ENCODE measurements around the gene CLPX.
"Not testable (repeated sequence)": the region's sequence is repeated elsewhere in the genome, so short reads cannot be mapped to it uniquely, and the experiment has no call there.

The CLPX gene

DNA sequence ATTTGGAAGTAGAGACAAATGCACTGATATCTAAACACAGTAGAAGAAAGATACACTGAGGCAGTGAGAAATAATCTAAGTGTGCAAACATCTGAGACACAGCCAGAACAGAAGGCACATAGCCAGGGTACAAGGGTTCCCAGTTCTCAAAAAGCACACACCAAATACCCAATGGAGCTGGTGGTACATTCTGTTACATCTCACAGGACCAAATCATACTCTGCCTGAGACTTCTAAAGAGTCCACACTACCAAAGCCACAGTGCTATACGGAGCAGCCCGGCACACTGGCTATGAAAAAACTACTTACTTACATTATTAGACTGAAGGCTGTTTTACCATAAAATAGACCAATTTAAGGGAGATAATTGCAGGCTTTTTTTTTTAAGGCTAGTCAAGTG lies 19.3 kb downstream of the CLPX start:
- DNase-seq = no peak

DNA sequence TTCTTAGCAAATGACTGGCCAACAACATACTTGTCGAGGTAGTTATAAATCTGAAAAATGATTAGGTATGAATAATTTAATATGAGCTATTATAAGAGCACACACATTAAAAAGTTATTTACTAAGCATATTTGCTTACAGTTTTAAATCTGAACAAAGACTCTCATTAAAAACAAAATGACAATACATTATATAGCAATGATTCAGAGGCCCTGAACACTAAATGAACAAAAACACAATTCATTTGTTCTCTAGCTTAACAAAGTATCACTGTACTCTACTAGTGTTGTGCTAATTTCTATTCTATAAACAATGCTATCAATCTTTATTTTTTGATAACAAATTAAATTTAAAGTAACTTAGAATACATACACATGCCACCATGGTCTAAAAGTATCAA lies 21.0 kb downstream of the CLPX start:
- no peak for DNase-seq

DNA sequence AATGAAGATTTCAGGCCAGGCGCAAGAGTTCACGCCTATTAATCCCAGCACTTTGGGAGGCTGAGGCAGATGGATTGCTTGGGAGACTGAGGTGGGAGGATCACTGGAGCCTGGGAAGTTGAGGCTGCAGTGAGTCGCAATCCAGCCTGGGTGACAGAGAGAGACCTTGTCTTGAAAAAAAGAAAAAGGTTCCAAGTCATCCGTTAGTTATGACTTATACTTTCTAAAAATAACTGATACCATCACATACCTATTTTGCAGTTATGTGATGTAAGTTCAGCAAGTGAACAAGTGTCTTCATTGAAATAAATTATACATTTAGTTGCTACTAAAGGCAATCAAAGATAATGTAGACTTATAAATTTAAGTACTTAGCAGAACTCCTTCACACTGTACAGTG lies 22.1 kb downstream of the CLPX start:
- DNase-seq = peak; percentile 16

GRCh38 chr15:65156692-65157091 lies 28.4 kb downstream of the CLPX start:
- no peak for DNase-seq

GRCh38 chr15:65154720-65155119 lies 30.4 kb downstream of the CLPX start:
- no peak for DNase-seq

DNA sequence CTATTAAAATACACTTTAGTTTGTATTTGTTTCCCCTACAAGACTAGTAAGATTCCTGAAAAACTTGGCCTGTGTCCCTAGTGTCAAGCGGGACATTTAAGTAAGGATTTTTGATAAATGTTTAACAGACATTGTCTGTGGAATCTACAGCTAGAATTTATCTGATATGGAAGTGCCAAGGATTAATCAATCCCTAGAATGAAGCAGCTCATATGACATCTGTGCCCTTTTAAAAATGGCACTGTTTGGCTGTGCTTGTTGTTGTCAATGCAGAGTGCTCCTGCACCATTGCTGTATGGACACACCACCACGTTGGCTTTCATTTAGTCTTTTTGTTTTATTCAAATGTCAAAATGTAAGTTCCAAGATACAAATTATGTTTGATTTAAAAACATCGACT lies 37.2 kb downstream of the CLPX start:
- DNase-seq = no peak

DNA sequence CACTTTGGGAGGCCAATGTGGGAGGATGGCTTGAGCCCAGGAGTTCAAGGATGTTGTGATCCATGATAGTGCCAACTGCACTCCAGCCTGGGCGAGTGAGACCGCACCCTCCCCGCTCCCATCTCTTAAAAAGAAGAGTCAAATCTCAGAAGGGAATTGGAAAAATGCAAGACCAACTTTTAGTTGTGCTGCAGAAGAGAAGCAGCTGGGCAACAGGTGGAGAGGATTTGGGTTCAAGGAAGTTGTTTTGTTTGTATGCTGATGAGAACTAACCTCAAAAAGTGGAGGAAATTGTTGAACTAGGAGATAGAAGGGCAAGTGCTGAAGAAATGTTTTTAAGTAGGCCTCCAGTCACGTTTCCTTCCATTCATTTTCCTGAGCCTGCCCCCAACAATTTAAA lies 38.7 kb downstream of the CLPX start:
- DNase-seq = no peak

DNA sequence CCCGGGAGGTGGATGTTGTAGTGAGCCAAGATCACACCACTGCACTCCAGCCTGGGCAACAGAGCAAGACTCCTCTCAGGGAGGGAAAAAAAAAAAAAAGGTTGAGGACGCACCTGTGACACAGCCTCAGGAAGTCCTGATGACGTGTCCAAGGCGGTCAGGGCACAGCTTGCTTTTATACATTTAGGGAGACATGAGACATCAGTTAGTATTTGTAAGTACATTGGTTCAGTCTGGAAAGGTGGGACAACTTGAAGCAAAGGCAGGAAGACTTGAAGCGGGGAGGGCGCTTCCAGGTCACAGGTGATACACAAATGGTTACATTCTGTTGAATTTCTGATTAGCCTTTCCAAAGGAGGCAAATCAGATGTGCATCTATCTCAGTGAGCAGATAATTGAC lies 46.5 kb downstream of the CLPX start:
- not testable (repeated sequence) for DNase-seq

GRCh38 chr15:65137893-65138292 lies 47.2 kb downstream of the CLPX start:
- DNase-seq = not testable (repeated sequence)

DNA sequence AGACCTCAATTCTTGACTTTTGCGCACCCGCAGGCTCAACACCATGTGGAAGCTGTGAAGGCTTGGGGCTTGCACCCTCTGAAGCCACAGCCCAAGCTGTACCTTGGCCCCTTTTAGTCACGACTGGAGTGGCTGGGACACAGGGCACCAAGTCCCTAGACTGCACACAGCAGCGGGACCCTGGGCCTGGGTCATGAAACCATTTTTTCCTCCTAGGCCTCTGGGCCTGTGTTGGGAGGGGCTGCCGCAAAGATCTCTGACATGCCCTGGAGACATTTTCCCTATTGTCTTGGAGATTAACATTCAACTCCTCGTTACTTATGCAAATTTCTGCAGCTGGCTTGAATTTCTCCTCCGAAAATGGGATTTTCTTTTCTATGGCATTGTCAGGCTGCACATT lies 48.1 kb downstream of the CLPX start:
- DNase-seq = not testable (repeated sequence)

DNA sequence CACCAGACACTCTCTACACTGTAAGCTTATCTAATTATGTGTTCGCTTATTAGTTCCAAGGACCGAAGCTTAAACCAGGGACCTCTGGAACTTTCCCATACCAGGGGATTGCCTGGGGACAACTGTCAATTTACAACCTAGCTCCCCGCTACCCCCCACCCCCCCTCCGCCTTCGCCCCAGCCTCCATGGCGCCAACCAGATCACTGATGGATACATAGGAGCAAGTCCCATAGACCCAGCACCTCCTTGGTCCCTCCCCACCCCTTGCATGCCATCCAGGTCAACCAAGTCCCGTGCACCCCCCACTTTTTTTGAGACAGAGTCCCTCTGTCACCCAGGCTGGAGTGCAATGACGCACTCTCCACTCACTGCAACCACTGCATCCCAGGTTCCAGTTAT lies 50.6 kb downstream of the CLPX start:
- DNase-seq = no peak

- peak; percentile 92 for DNase-seq
These were observed 51.5 kb downstream of the CLPX start, which contains the start of gene PDCD7 for GRCh38 chr15:65133548-65134200. Gene PDCD7, minus strand, starts transcription at chr15:65133808. Its CDS starts 27 bp downstream, at chr15:65133781.

- DNase-seq = peak; percentile 40
These were observed 52.1 kb downstream of the CLPX start for GRCh38 chr15:65132878-65133547.

DNA sequence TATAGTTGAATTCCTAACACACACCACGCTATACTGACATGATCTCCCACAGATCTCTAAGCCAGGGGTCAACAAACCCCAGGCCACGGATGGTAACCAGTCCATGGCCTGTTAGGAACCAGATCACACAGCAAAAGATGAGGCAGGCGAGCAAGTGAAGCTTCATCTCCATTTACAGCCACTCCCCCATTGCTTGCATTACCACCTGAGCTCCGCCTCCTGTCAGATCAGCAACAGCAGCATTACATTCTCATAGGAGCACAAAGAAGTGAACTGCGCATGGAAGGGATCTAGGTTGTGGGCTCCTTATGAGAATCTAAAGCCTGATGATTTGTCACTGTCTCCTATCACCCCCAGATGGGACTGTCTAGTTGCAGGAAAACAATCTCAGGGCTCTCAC lies 54.2 kb downstream of the CLPX start:
- DNase-seq = no peak

DNA sequence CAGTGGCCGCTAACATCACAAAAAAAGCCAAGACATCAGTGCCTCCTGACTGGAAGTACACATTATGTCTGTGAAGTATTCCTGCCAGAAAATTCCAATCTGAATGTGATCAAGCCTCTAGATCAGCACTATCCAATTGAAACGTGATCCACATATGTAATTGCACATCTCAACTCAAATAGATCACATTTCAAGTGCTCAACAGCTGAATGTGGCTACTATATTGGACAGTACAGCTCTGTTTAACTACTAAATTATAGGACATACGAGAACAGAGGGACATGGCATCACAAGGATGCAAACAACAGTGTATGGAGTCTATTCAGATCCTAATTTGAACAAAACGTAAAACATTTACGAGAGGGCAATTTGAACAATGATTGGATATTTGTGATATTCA lies 69.6 kb downstream of the CLPX start:
- no peak for DNase-seq

- no peak for DNase-seq
These were observed 70.1 kb downstream of the CLPX start, which contains the start of gene UBAP1L for GRCh38 chr15:65115086-65115485. Gene UBAP1L, minus strand, starts transcription at chr15:65115200. Its CDS starts 8,985 bp downstream, at chr15:65106215.

DNA sequence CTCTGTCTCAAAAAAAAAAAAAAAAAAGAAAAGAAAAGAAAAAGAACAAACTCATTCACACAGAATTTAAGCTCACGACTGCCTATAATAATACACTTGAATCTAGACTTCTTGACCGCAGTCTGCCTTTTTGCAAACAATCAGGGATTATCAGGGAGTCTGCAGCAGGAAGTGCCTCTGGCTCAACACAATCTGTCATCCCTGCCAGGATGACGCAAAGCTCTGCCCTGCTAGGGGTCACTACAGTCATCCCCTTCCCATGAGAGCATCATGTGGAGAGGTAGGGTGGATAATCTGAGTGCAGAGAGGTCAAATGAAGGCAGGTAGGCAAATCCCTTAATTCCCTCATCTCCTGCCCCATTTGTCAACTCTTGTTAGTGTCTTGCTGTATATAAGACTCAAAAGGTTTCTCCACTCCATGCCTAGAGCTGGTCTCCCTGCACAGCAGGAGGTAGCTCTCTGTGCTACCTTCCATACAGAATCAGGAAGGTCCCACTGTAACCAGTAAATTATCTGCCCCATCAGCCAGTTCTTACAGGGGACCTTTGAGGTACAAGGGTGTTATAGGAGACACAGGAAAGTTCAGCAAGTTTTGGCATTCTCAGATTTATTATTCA lies 74.4 kb downstream of the CLPX start:
- peak; percentile 30 for DNase-seq

DNA sequence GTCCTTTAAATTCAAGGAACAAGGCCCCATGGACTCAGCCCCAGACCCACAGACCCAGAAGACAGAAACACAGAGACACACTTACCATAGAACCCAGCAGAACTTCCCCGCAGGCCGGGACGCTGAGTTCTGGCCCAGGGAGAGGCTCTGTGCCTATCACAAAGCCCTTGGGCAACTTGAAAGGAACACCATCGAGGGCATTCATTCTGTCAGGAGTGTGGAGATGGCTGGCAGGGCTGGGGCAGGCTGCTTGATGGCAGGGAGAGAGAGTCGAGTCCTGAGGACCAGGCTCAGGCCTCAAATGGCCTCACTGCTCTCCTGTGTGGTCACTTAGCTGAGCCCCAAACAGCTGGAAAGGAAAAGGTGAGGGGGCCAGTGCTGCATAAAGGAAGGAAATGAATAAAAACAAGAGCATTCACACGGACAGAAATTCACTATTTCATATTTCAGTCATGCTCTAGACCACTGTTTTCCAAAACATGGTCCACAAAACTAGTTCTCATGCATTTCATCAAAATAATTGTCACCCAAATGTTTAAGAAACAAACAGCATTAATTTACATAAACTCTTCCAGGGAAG lies 79.0 kb downstream of the CLPX start:
- DNase-seq = no peak

- no peak for DNase-seq
These were observed 80.1 kb downstream of the CLPX start for GRCh38 chr15:65105038-65105437.

DNA sequence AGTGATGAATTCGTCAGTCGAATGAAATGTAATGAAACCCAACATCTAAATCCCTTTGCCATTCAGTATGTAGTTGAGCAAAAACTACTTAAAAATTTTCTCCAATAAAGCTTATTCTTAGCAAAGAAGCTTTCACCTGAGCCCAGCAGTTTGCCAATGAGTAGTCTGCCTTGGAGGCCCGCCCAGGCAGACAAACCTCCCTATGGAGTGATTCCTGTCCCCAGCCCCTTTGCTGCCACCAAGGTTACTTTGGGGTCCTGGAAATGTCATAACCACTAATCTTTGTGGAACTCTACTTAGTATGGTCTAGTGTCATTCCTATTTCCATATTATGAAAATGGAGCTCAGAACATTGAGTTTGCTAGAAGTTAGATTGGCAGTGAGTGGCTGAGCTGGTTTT lies 82.2 kb downstream of the CLPX start:
- DNase-seq = no peak

DNA sequence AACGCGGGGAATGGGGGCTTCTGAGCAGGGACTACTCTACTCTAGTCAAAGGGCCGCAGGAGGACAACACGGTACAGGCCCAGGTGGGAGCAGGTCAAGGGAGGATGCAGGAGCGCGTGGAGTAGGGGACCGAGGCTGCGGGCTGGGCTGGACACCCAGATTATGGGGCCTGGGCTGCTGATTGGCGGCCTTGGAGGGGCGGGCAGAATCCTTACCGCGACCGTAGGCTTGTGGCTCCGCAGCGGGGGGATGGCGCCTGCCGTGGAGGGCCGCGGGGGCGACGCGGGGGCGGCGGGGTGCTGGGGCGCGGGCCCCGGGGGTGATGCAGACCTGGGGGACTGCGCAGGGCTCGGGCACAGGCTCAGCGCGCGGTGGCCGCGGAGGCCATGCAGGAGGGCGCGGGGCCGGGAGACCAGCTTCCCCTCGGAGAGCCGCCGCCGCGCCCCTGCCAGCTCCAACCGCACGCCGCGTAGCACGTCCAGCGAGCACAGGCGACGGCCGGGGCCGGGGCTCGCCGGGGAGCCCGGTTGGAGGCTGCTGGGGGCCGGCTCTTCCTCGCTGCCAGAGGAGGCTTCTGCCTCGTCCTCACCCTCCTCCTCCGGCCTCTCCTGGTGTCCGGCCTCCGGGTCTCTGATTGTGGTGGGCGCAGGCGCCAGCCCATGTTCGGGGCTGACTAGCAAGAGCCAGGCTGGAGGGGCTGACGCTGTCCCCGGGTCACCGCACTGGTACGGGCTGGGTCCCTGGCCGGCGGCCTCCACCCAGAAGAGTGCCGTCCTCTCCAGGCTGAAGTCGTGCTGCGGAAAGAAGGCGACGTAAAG lies 83.0 kb downstream of the CLPX start:
- no peak for DNase-seq

DNA sequence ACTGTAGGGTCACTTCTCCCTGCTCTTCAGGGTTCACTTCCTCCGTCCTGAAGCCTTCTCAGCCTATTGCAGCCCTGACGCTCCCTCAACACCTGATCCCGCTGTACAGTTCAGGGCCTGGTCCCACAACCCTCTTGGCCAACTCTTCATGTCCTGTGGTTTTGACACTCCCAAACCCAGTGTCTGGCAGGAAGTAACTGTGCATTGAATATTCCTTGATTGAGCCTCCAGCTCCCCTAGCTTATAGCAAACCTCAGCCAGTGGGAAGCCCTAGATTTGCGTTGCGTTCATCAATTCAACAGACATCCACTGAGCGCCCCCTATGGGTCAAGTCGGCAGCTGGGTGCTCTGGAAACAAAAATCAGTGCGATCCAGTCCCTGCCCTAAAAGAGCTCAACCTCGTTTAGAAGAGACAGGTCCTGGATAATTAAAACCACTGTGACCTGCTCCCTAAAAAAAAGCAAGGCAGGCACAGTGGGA lies 83.7 kb downstream of the CLPX start:
- peak; percentile 61 for DNase-seq

DNA sequence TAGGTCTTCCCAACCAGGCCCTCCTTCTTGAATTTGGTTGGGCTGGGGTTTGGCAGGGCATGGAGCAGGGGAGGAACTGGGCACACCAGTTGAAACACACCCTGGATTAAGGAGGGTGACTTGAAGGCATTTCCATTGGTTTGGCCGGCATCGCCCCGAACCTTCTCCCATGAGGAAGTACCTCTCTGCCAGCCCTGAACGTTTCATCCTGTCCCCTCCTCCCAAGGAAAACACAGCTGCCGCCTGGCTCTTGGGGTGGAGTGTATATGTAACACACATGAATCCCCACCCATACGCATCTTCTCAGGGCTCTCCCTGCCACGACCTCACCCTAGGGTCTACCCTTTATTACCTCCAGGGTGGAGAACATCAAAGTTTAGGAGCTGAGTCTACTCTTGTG lies 84.7 kb downstream of the CLPX start:
- no peak for DNase-seq
